HepG2 (cell line): Measurements from ENCODE around the gene CCDC158. TPM values are rescaled to one million over a fixed set of nuclear protein-coding genes. Genes with fewer than 3 reads are reported as not detected.

Source experiments
- ATAC-seq: fragments of 200-7000 bp; cut with Tn5 transposase; 3 replicates; pipeline ENCODE4 v1.9.1; 2020; ENCODE audit warnings: mild to moderate bottlenecking, moderate library complexity
- BruUV-seq: library from RNA; stranded (reverse); fragments of 400-500 nt; replicated peaks from 2 replicates; lab custom pipeline; 2021; lab: Mats Ljungman, UMichigan
- CTCF ChIA-PET: fragments of 300-600 bp; formaldehyde crosslinking; extraction: SDS; loops from one replicate; lab custom pipeline; 2021; ENCODE audit warnings: low total read pairs, inconsistent platforms, low intra/inter-chr PET ratio; lab: Yijun Ruan, JAX
- POLR2A ChIA-PET: fragments of 350-600 bp; sonication (Branson Sonifier 250); formaldehyde crosslinking; loops from one replicate; lab custom pipeline; 2020; ENCODE audit warnings: antibody characterized with exemption, inconsistent platforms; lab: Yijun Ruan, JAX
- DNase-seq: peaks from one replicate; pipeline ENCODE4 v3.0.0-alpha.2; 2015; ENCODE audit warnings: low spot score
- FAIRE-seq: peaks from 3 replicates; lab custom pipeline; 2011; peaks lifted over from hg19 to GRCh38; lab: Jason Lieb, UNC
- H2AFZ ChIP-seq: one replicate; pipeline ENCODE4 v1.6.1; 2011; ENCODE audit warnings: low read length, inconsistent platforms
- H3K27ac ChIP-seq: fragments of 300-600 bp; 3 replicates; pipeline ENCODE4 v1.8.0; 2011; ENCODE audit warnings: mixed run types, mild to moderate bottlenecking, mixed read lengths, low read length, inconsistent platforms; ENCODE audit not compliant: insufficient read depth; ENCODE audit errors: extremely low read length
- H3K27me3 ChIP-seq, 2 experiments: fragments of 200-600 bp in 1 of 2; 2 replicates in 1 of 2; 3 replicates in 1 of 2; pipeline versions ENCODE4 v1.6.0 to v1.8.0; 2011; ENCODE audit warnings: low read length in 2 of 2, mild to moderate bottlenecking in 2 of 2, moderate library complexity in 2 of 2, inconsistent platforms in 1 of 2; ENCODE audit not compliant: insufficient read depth in 2 of 2, control insufficient read depth in 1 of 2
- H3K36me3 ChIP-seq, 2 experiments: fragments of 200-600 bp in 1 of 2; replicated peaks in 1 of 2; 2 replicates in 1 of 2; 3 replicates in 1 of 2; pipeline versions ENCODE4 v1.5.1 to v1.8.0; 2011; ENCODE audit warnings: low read length in 2 of 2, inconsistent platforms in 1 of 2; ENCODE audit not compliant: insufficient read depth in 2 of 2, control insufficient read depth in 1 of 2
- H3K4me1 ChIP-seq: 2 replicates; pipeline ENCODE4 v1.5.1; 2012; ENCODE audit warnings: low read length, inconsistent platforms; ENCODE audit not compliant: insufficient read depth
- H3K4me2 ChIP-seq: 2 replicates; pipeline ENCODE4 v1.6.0; 2011; ENCODE audit warnings: low read depth, low read length, inconsistent platforms
- H3K4me3 ChIP-seq, 3 experiments: fragments of 200-600 bp in 1 of 3; sonication (generic), shearing (Covaris generic) in 1 of 3; replicated peaks in 1 of 3; 2 replicates each; pipeline ENCODE4 v1.5.1; 2011 to 2016; ENCODE audit warnings: low read length in 3 of 3, inconsistent platforms in 2 of 3, low read depth in 2 of 3, mild to moderate bottlenecking in 2 of 3, control low read depth in 1 of 3, mixed read lengths in 1 of 3; ENCODE audit not compliant: insufficient read depth in 1 of 3
- H3K79me2 ChIP-seq: one replicate; pipeline ENCODE4 v1.6.1; 2011; ENCODE audit warnings: low read length, inconsistent platforms; ENCODE audit not compliant: insufficient read depth
- H3K9ac ChIP-seq: 2 replicates; pipeline ENCODE4 v1.6.0; 2011; ENCODE audit warnings: mild to moderate bottlenecking, low read depth, low read length, inconsistent platforms; ENCODE audit not compliant: insufficient read depth
- H3K9me3 ChIP-seq: 2 replicates; pipeline ENCODE4 v1.5.1; 2012; ENCODE audit warnings: mild to moderate bottlenecking, low read length
- H4K20me1 ChIP-seq: 2 replicates; pipeline ENCODE4 v1.6.0; 2011; ENCODE audit warnings: inconsistent platforms, mild to moderate bottlenecking, low read length, moderate library complexity; ENCODE audit not compliant: insufficient read depth
- HIC2 ChIP-seq: sonication (generic); formaldehyde crosslinking; IDR thresholded peaks from 2 replicates; pipeline ENCODE4 v1.9.0; 2022; ENCODE audit warnings: low read depth, missing genetic modification reagents
- HNRNPH1 ChIP-seq: fragments of 200-400 bp; formaldehyde crosslinking; optimal IDR thresholded peaks from 2 replicates; pipeline ENCODE3; 2017; ENCODE audit warnings: mild to moderate bottlenecking, low read depth, low read length
- JUN ChIP-seq: sonication (generic); formaldehyde crosslinking; IDR thresholded peaks from 2 replicates; pipeline ENCODE4 v1.4.0; 2020; ENCODE audit warnings: mild to moderate bottlenecking, missing genetic modification reagents
- MIXL1 ChIP-seq: IDR thresholded peaks from 2 replicates; pipeline ENCODE4 v1.6.1; 2016
- NCOA5 ChIP-seq: sonication (generic); formaldehyde crosslinking; IDR thresholded peaks from 2 replicates; pipeline ENCODE4 v1.4.0; 2020; ENCODE audit warnings: missing genetic modification reagents
- PRDM4 ChIP-seq: sonication (generic); formaldehyde crosslinking; IDR thresholded peaks from 2 replicates; pipeline ENCODE4 v1.9.0; 2021; ENCODE audit warnings: missing genetic modification reagents, borderline replicate concordance
- RAD21 ChIP-seq: fragments of 450-650 bp; formaldehyde crosslinking; IDR thresholded peaks from 2 replicates; pipeline ENCODE4 v1.5.0; 2020; ENCODE audit warnings: mild to moderate bottlenecking
- SIX4 ChIP-seq: sonication (generic); formaldehyde crosslinking; IDR thresholded peaks from 2 replicates; pipeline ENCODE4 v1.4.0; 2020; ENCODE audit warnings: missing genetic modification reagents
- SMAD3 ChIP-seq: sonication (generic); formaldehyde crosslinking; IDR thresholded peaks from 2 replicates; pipeline ENCODE4 v1.4.0; 2020; ENCODE audit warnings: missing genetic modification reagents
- STAG1 ChIP-seq: sonication (generic); formaldehyde crosslinking; IDR thresholded peaks from 2 replicates; pipeline ENCODE4 v1.4.0; 2020; ENCODE audit warnings: missing genetic modification reagents
- SUZ12 ChIP-seq: fragments of 150-350 bp; IDR thresholded peaks from 2 replicates; pipeline ENCODE4 v1.6.1; 2014; ENCODE audit warnings: low read depth, low read length
- TEAD2 ChIP-seq: sonication (generic); formaldehyde crosslinking; IDR thresholded peaks from 2 replicates; pipeline ENCODE4 v1.9.0; 2021; ENCODE audit warnings: missing genetic modification reagents
- ZFP36L2 ChIP-seq: sonication (generic); formaldehyde crosslinking; IDR thresholded peaks from 2 replicates; pipeline ENCODE4 v1.4.0; 2020; ENCODE audit warnings: missing genetic modification reagents
- ZKSCAN1 ChIP-seq: fragments of 150-350 bp; IDR thresholded peaks from 2 replicates; pipeline ENCODE4 v1.6.1; 2014; ENCODE audit warnings: low read length
- WGBS: methylation state at CpG from one replicate; pipeline ENCODE4 v1.1.6; 2017; ENCODE audit warnings: low lambda C conversion rate; 5-methylcytosine and 5-hydroxymethylcytosine counted together
- in situ Hi-C: cut with HindIII; loops from 2 replicates; pipeline ENCODE4 v1.10.0; 2017; ENCODE audit warnings: low pct_unique_long_range_greater_than_20kb; ENCODE audit not compliant: extremely low pct_ligation_motif_present
- intact Hi-C: fragments of 100-400 bp; cut with micrococcal nuclease; formaldehyde crosslinking; loops from one replicate; pipeline ENCODE4 v1.10.0; 2022; ENCODE audit not compliant: unreplicated experiment
- polyA plus RNA-seq, 8 experiments: library from polyadenylated mRNA; depleted of rRNA in 3 of 8; stranded (reverse) in 7 of 8; unstranded in 1 of 8; fragments of >200 nt; fragmentation: Illumina TruSeq in 4 of 8; extraction: Trizol in 4 of 8; gene quantifications; 2 replicates each; pipeline versions ENCODE4 v1.2.1 to v1.2.3, GENCODE V29; 2011 to 2016; ENCODE audit warnings: low read depth in 4 of 8, missing spikeins in 1 of 8, mixed read lengths in 1 of 8; ENCODE audit not compliant: insufficient read depth in 1 of 8
- total RNA-seq, 5 experiments: library from RNA; depleted of rRNA; stranded (reverse); fragments of >200 nt; fragmentation: Illumina TruSeq; extraction: Trizol; gene quantifications; 2 replicates each; pipeline ENCODE4 v1.2.3, GENCODE V29; 2016; ENCODE audit warnings: low read depth in 1 of 5
- TF ChIP-seq, protein P1 (sequence below): sonication (generic); formaldehyde crosslinking; IDR thresholded peaks from 2 replicates; pipeline ENCODE4 v1.5.0; 2020; ENCODE audit warnings: mild to moderate bottlenecking, missing genetic modification reagents, moderate library complexity

CCDC158 gene
- total and polyA plus RNA-seq, 2 of the 13 experiments (the other 11 are each of a cell fraction or from before 2014, with no cell fraction given) = not detected

- Histone ChIP-seq H3K4me2 (no peak overlapping the region), H3K9me3 (no peaks in the 10 kb centered on the region), H3K27ac (no peak overlapping the region), H3K9ac (no peak overlapping the region), H3K27me3 (no peaks in the 10 kb centered on the region), H3K4me3 (no peak overlapping the region), H3K36me3 (no peaks in the 10 kb centered on the region), H3K4me1 (peaks cover 26% of the 10 kb centered on the region), H3K79me2 (no peaks in the 10 kb centered on the region), H4K20me1 (no peaks in the 10 kb centered on the region), H2AFZ (no peak overlapping the region)
- WGBS = 78% methylated on average over 6 of the region's 6 CpGs
- intact Hi-C loops (no loop called here), in situ Hi-C loops (no loop called here)
- ATAC-seq = no peak
- POLR2A ChIA-PET = no interaction called here
- no peak for DNase-seq
- BruUV-seq = no TSS peak
- CTCF ChIA-PET = no interaction called here
- no peak for FAIRE-seq
- TF ChIP-seq JUN (no peak), TEAD2 (CRISPR knock-in tag) (no peak), SUZ12 (no peak), ZFP36L2 (no peak), HNRNPH1 (no peak), SMAD3 (CRISPR knock-in tag) (no peak), SIX4 (CRISPR knock-in tag) (no peak)
These were observed 40.4 kb downstream of the CCDC158 start for GRCh38 chr4:76380561-76380960.

DNA sequence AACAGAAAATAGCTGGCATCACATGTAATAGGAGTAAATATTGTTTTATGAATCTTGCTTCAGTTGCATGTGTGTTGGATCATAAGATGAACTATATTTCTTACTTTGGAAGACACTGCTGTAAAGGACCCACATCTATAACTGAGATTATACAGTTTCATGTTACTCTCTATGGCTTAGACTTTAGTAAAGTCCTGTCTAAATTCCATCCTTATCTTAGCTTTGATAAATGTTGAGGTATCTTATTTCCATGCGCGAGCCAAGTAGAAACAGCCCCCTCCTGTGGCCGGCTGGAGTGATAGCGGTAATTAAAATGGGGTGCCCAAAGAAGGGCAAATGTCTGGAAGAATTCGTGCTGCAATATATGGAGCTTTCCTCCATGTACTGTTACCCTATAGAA is 43.0 kb downstream of the CCDC158 start:
- no peak overlapping the region for H3K9ac ChIP-seq
- peak overlapping the region; percentile 65 for H3K4me2 ChIP-seq
- in situ Hi-C loops (loop anchor here (5.0 to 10.0 kb wide), 2 partner anchors 123 to 196 kb away; partner anchors contain the start of gene FAM47E), intact Hi-C loops (loop anchor here (1.0 to 5.0 kb wide), 4 partner anchors 71 to 386 kb away; partner anchors contain the start of genes FAM47E and SDAD1)
- no peaks in the 10 kb centered on the region for H4K20me1 ChIP-seq
- BruUV-seq = no TSS peak
- no peak overlapping the region for H3K4me3 ChIP-seq
- FAIRE-seq (no peak), ATAC-seq (peak; percentile 81), DNase-seq (peak; percentile 44)
- POLR2A ChIA-PET = interaction anchor here (1.2 kb wide), 1 partner anchor 72 kb away, joined by 5 read pairs; the partner anchor contains the start of gene STBD1
- H3K4me1 ChIP-seq = peaks cover 26% of the 10 kb centered on the region
- no peak overlapping the region for H2AFZ ChIP-seq
- H3K27me3 ChIP-seq = no peaks in the 10 kb centered on the region
- no peak overlapping the region for H3K27ac ChIP-seq
- H3K9me3 ChIP-seq = no peaks in the 10 kb centered on the region
- CTCF ChIA-PET = interaction anchor here (0.7 to 3.4 kb wide), 3 partner anchors 71 to 198 kb away, joined by 5 to 44 read pairs (median 28); partner anchors contain the start of gene FAM47E
- WGBS = 4% methylated on average over 5 of the region's 5 CpGs
- H3K79me2 ChIP-seq = no peaks in the 10 kb centered on the region
- H3K36me3 ChIP-seq = no peaks in the 10 kb centered on the region
- TF ChIP-seq NCOA5 (no peak), MIXL1 (CRISPR knock-in tag) (0 out of 2 replicates have a peak, but pooled peaks have one; percentile 38), PRDM4 (CRISPR knock-in tag) (no peak), RAD21 (CRISPR knock-in tag) (peak; percentile 76), ZKSCAN1 (no peak), HIC2 (CRISPR knock-in tag) (no peak), STAG1 (CRISPR knock-in tag) (peak; percentile 87)
- TF ChIP-seq, protein P1, sequence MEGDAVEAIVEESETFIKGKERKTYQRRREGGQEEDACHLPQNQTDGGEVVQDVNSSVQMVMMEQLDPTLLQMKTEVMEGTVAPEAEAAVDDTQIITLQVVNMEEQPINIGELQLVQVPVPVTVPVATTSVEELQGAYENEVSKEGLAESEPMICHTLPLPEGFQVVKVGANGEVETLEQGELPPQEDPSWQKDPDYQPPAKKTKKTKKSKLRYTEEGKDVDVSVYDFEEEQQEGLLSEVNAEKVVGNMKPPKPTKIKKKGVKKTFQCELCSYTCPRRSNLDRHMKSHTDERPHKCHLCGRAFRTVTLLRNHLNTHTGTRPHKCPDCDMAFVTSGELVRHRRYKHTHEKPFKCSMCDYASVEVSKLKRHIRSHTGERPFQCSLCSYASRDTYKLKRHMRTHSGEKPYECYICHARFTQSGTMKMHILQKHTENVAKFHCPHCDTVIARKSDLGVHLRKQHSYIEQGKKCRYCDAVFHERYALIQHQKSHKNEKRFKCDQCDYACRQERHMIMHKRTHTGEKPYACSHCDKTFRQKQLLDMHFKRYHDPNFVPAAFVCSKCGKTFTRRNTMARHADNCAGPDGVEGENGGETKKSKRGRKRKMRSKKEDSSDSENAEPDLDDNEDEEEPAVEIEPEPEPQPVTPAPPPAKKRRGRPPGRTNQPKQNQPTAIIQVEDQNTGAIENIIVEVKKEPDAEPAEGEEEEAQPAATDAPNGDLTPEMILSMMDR (CRISPR knock-in tag) = peak; percentile 65
